ENCODE measurements around the gene CD300LB. TPM values are rescaled to one million over a fixed set of nuclear protein-coding genes. Genes with fewer than 3 reads are reported as not detected.

CD300LB gene
- total and polyA plus RNA-seq, 3 donors from 2014 or later, result 0.30 to 0.99 (median 0.71) TPM

DNA sequence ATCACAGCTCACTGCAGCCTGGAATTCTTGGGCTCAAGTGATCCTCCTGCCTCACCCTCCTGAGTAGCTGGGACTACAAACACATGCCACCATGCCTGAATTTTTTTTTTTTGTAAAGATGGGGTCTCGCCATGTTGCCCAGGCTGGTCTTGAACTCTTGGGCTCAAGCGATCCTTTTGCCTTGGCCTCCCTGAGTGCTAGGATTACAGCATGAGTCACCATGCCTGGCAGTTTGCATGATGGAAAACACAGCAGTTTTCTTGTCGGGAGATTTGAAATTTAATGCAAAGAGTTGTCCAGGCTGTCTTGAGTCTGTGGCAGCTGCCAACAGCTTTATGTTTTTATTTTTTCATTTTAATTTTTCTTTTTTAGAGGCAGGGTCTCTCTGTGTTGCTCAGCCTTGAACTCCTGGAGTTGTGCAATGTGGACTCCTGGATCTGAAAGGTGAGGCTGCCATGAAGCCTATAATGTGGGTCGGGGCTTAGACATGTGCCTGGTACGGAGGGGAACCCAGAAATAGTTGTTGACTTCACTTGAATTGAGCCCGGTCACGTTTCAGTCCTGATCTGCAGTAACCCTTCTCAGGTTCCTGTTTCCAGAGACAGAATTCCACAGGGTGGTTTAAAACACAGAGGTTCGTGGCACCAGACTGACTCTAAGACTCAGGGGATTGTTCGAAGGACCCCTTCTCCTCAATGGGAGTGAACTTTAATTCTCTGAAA, 46.1 kb downstream of the CD300LB start:
- Histone ChIP-seq H3K9me3 (no peaks in the 10 kb centered on the region), H3K27me3 (no peaks in the 10 kb centered on the region), H3K4me1 (no peaks in the 10 kb centered on the region), H3K4me3 (no peak overlapping the region), H3K27ac (no peak overlapping the region), H3K36me3 (ENCODE audit: low read depth, missing control alignments) (no peaks in the 10 kb centered on the region)
- intact Hi-C loops (cut with DNase I; ENCODE audit: low total_unique reads), result no loop called here
- WGBS, 2 donors, result 66 to 68% methylated on average over 9 of the region's 9 CpGs
- no peak for TF ChIP-seq POLR2A (IDR thresholded peaks at IDR 0.05)
- TF ChIP-seq CTCF (IDR thresholded peaks at IDR 0.05), result no peak
- no peak for DNase-seq

DNA sequence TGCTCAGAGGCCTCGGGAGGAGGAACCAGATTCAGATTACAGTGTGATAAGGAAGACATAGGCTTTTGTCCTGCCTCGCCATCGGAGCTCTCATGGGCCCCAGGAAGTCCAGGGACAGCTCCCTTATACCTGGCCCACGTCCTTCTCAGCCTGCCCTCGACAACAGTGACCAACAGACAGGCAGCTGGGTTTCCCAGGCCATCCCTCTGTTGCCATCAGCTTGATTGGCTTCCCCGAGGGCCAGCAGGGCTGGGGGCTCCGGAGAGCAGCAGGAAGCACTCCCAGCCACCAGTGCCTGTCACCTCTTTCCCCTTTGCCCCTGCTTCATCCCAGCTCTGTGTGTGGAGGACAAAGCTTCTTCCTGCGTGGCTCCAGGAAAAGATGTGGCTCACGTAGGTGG, 47.2 kb downstream of the CD300LB start:
- no peak for TF ChIP-seq CTCF (IDR thresholded peaks at IDR 0.05)
- no peak for TF ChIP-seq POLR2A (IDR thresholded peaks at IDR 0.05)
- Histone ChIP-seq H3K27me3 (no peaks in the 10 kb centered on the region), H3K4me3 (no peak overlapping the region)

DNA sequence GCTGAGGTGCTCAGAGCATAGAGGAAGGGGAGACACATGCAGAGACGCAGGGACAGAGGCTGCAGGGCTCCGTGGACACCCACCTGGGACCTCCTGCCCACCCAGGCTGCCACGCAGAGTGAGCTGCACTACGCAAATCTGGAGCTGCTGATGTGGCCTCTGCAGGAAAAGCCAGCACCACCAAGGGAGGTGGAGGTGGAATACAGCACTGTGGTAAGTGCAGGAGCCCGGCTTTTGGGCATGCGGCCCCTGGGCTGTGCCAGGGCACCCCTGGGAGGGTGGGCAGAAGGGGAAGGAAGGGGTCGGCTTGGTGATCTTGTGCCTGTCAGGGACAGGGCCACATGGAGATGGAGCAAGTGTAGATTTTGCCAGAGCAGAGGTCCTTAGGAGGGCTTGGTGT, 49.7 kb downstream of the CD300LB start:
- WGBS, 2 donors, result 89% methylated on average over 7 of the region's 7 CpGs
- peaks cover 3% of the 10 kb centered on the region for H3K4me1 ChIP-seq
- intact Hi-C loops (cut with DNase I; ENCODE audit: low total_unique reads), result no loop called here
- TF ChIP-seq POLR2A (IDR thresholded peaks at IDR 0.05), result no peak
- no peak for TF ChIP-seq CTCF (IDR thresholded peaks at IDR 0.05)
- no peak for DNase-seq
- H3K9me3 ChIP-seq, result no peaks in the 10 kb centered on the region
- no peak overlapping the region for H3K4me3 ChIP-seq
- H3K27ac ChIP-seq, result no peak overlapping the region
- no peaks in the 10 kb centered on the region for H3K36me3 ChIP-seq (ENCODE audit: low read depth, missing control alignments)
- H3K27me3 ChIP-seq, result no peaks in the 10 kb centered on the region

More for the DNA sequence above, 47.2 kb downstream of the CD300LB start:
- WGBS, 2 donors, result 61 to 66% methylated on average over 8 to 9 of the region's 9 CpGs
- Histone ChIP-seq H3K27ac (no peak overlapping the region), H3K9me3 (no peaks in the 10 kb centered on the region), H3K4me1 (no peaks in the 10 kb centered on the region), H3K36me3 (ENCODE audit: low read depth, missing control alignments) (no peaks in the 10 kb centered on the region)
- intact Hi-C loops (cut with DNase I; ENCODE audit: low total_unique reads), result no loop called here
- DNase-seq, result no peak

DNA sequence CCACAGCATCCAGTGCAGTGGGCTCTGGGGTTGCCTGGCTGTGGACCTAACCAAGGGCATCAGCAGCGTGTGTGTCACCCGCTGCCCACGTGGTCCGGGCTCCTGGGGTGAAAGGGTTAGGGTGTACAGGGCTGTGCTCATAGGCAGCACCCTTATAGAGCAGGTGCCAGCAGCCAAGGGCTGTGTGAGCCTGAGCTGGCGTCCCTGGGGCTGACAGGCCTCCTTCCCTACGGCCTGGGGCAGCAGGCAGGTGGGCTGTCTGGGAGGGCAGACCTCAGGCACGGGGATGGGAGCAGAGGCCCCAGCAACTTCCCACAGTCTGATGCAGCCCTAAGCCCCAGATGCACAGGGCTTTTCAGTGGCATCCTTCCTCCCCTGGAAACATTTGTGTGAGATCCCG, 51.0 kb downstream of the CD300LB start:
- TF ChIP-seq POLR2A (IDR thresholded peaks at IDR 0.05), result no peak
- TF ChIP-seq CTCF (IDR thresholded peaks at IDR 0.05), result no peak
- DNase-seq, result no peak
- Histone ChIP-seq H3K9me3 (no peaks in the 10 kb centered on the region), H3K27me3 (no peaks in the 10 kb centered on the region), H3K4me3 (no peak overlapping the region), H3K4me1 (peaks cover 3% of the 10 kb centered on the region), H3K36me3 (ENCODE audit: low read depth, missing control alignments) (no peaks in the 10 kb centered on the region), H3K27ac (no peak overlapping the region)
- intact Hi-C loops (cut with DNase I; ENCODE audit: low total_unique reads), result no loop called here
- 63 to 77% methylated on average over 3 to 8 of the region's 8 CpGs for WGBS, 2 donors

All from testis (tissue), 3 donors.